ENCODE measurements around the gene EXO1. TPM values are rescaled to one million over a fixed set of nuclear protein-coding genes. Genes with fewer than 3 reads are reported as not detected.
"Not testable (repeated sequence)": the region's sequence is repeated elsewhere in the genome, so short reads cannot be mapped to it uniquely, and the experiment has no call there.

EXO1 gene
- total RNA-seq, 1 donor from 2014 or later = 11.7 TPM

GRCh38 chr1:241836941-241837340 lies 11.1 kb upstream of the EXO1 start:
- no peak for DNase-seq (ENCODE audit: low read depth, low spot score)

- no peak for DNase-seq (ENCODE audit: low read depth, low spot score)
These were observed 10.6 kb upstream of the EXO1 start for GRCh38 chr1:241837416-241837815.

GRCh38 chr1:241837901-241838300 lies 10.1 kb upstream of the EXO1 start:
- no peak for DNase-seq (ENCODE audit: low read depth, low spot score)

DNA sequence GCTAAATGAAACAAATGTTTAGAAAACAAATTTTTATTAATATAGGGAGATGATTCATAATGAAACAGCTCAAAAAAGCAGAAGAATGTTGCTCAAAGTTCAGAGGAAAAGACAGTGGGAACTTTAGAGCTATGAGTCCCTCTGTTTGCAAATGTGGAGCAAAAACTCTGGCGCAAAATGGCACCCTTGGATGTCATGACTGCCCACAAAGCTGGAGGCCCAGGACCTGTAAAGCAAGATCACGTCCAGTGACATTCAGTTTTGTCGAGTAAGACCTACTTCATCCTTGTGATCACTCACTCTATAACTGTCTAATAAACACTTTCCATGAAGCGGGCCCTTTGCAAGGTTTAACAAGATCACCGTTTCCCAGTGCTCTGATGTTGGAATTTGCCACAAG lies 9.1 kb upstream of the EXO1 start:
- DNase-seq (ENCODE audit: low read depth, low spot score) = no peak

- DNase-seq (ENCODE audit: low read depth, low spot score) = no peak
These were observed 8.5 kb upstream of the EXO1 start for GRCh38 chr1:241839369-241839979.

DNA sequence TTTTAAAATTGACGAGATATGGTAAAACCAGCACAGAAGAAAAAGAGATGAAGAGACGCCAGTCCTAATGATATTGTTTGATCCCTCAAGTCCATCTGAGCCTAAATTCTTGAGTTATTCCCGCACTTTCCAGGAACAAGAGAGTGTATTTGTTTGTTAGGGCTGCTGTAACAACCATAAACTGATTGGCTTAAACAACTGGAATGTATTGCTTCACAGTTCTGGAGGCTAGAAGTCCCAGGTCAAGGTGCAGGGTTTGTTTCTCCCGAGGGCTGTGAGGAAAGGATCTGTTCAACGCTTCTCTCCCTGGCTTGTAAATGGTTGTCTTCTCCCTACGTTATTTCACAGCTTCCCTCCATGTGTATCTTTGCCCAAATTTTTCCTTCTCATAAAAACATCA lies 7.8 kb upstream of the EXO1 start:
- no peak for DNase-seq (ENCODE audit: low read depth, low spot score)

GRCh38 chr1:241841691-241842090 lies 6.3 kb upstream of the EXO1 start:
- DNase-seq (ENCODE audit: low read depth, low spot score) = no peak

- DNase-seq (ENCODE audit: low read depth, low spot score) = no peak
These were observed 5.4 kb upstream of the EXO1 start for GRCh38 chr1:241842565-241842964.

DNA sequence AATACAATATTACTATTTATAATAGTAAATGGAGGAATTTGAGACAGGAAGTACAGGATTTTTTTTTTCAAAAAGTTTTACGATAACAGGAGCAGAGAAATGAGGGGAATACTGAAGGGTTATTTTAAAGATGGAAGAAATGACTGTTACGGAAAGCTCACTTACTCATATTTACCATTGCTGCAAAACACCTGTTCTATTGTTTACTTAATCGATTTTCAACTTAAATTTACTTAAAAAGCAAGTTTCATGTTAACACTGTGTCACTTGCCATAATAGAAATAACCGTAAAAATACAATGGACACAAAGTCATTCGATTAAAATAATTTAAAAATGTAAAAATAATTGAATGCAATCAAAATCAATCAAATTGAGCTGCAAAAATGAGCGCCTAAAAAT lies 3.4 kb upstream of the EXO1 start:
- DNase-seq (ENCODE audit: low read depth, low spot score) = no peak

DNA sequence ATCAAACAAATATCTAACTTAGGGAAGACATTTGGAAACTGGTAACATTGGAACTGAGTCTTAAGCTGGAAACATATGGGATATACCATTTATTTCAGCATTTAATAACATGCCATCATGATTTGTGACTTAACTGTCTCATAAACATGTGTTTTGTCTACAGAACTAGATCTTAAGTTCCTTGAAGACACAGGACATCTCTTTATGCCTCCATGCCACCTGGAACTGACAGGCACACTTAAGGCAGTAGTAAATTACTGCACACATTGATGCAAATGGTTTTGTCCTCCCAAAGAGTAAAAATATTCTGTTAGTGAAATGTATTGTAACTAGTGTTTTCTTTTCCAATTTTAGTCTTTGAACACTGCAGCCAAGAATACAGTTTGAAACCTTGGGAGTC lies 1.6 kb upstream of the EXO1 start:
- DNase-seq (ENCODE audit: low read depth, low spot score) = no peak

DNA sequence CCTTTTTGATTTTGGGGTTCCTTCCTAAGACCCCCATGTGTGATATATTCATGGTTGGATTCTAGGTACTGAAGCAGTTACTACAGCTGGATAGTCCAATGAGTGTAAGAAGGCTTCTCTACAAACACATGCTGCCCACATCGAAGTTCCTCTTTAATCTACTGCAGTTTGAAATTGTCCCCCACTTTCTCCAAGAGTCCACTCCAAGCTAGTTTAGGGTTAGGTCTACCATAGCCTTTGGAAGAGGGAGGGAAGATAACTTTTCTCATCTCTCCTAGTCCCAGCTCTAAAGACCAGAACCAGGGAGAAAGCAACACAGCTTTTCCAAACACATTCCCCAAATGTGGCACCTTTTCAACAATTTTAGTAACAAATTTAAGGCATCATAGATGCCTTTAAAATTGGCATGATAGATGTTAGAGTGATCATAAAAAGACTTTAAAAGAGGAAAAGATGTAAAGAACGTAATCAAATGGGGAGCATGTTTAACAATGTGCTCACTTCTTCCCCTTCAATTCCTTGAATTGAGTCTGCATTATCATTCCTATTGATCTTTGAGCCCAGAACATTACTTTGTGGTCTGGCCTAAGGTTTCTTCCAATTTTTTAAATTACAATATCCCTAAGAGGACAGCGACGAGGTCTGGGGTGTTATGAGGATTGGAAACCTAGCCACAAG lies 1.0 kb upstream of the EXO1 start:
- no peak for DNase-seq (ENCODE audit: low read depth, low spot score)

- DNase-seq (ENCODE audit: low read depth, low spot score) = no peak
These were observed 536 bp upstream of the EXO1 start for GRCh38 chr1:241847540-241847795.

DNA sequence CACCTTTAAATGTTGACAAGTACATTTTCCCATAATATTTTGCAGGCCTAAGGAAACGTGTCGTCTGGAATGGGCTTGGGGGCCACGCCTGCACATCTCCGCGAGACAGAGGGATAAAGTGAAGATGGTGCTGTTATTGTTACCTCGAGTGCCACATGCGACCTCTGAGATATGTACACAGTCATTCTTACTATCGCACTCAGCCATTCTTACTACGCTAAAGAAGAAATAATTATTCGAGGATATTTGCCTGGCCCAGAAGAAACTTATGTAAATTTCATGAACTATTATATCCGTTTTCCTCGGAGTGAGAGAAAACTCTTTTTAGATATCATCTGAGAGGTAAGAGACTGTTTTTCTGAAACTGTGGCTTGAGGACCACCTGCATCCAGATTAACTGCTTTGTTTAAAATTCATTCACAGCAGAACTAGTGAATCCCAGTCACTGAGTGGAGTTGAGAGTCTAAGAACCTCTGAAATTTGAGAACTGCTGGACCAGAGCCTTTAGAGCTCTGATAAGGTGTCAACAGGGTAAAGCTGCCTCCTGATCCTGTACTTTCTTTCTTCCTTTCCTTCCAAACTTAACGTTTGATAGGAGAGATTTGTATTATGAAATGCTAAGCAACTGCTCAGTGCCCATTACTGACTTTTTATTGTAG lies 811 bp downstream of the EXO1 start:
- no peak for DNase-seq (ENCODE audit: low read depth, low spot score)

DNA sequence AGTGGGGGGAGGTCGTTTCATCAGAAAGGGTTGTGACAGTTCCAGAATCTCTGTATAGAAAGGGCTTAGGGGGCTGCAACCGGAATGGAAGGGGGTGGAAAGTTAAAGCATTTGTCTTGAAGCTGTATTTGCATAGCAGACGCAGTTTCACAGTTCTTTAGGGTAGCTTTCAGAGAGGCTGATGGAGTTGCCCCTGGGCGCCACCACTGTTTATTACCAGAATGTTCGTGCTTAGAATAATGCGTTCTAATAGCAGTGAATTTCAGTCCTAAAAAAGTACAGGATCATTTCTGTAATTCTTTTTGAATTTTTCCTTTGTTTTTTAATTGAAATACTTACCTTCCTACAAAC lies 1.3 kb downstream of the EXO1 start:
- no peak for DNase-seq (ENCODE audit: low read depth, low spot score)

DNA sequence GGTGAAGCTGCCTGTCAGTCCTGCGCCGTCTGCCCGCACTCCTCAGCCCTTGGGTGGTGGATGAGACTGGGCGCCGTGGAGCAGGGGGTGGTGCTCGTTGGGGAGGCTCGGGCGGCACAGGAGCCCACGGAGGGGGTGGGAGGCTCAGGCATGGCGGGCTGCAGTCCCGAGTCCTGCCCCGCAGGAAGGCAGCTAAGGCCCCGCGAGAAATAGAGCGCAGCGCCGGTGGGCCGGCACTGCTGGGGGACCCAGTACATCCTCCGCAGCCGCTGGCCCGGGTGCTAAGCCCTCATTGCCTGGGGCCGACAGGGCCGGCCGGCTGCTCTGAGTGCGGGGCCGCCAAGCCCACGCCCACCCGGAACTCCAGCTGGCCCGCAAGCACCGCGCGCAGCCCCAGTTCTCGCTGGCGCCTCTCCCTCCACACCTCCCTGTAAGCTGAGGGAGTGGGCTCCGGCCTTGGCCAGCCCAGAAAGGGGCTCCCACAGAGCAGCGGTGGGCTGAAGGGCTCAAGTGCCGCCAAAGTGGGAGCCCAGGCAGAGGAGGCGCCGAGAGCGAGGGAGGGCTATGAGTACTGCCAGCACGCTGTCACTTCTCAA lies 7.6 kb downstream of the EXO1 start:
- not testable (repeated sequence) for DNase-seq (ENCODE audit: low read depth, low spot score)

DNA sequence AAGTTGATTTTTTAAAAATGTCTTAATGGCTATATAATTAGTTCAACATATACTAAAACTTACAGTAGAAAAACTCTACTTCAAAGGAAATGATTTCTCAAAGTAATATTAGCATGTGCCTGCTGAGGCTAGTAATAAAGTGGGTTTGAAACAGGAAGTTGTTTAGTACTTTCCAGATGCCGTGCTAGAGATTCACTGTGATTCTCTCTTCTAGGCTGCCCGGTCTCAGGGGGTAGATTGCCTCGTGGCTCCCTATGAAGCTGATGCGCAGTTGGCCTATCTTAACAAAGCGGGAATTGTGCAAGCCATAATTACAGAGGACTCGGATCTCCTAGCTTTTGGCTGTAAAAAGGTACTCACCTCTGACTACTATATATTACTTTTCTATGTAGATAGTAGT lies 9.1 kb downstream of the EXO1 start:
- no peak for DNase-seq (ENCODE audit: low read depth, low spot score)

DNA sequence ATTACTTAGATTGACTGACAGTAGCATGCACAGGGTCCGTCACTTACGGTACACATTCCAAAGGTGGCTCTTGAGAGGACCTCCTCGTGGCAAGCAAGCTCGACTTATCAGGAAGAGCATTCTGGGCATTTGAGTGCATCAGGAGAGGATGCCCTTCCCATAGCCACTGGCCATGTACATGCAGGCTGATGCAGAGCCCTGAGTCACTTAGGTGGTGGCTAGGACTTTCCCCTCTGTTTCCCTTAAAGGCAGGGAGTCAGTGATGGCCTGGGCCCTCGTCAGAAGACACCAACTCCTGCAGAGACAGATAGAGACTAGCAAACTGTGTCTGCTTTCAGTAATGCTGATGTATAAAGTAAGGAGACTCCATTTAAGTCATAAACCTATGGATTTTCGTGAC lies 12.9 kb downstream of the EXO1 start:
- no peak for DNase-seq (ENCODE audit: low read depth, low spot score)

DNA sequence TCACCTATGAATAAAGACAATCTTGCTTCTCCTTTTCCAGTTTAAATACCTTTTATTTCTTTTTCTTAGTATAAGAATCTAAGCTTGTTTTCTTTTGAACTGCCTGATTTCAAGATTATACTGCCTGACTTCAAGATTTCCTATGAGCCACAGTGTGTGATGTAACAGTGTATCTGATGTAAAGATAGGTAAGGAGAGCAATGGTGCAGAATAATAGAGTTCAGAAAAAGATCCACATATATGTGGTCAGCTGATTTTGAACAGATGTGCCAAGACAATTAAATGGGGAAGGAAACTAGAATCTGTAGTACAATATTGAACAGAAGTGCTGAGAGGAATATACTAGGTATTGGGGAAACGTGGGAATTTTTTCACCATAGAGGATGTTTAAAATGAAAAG lies 21.0 kb downstream of the EXO1 start:
- DNase-seq (ENCODE audit: low read depth, low spot score) = no peak

GRCh38 chr1:241870336-241870735 lies 22.3 kb downstream of the EXO1 start:
- no peak for DNase-seq (ENCODE audit: low read depth, low spot score)

DNA sequence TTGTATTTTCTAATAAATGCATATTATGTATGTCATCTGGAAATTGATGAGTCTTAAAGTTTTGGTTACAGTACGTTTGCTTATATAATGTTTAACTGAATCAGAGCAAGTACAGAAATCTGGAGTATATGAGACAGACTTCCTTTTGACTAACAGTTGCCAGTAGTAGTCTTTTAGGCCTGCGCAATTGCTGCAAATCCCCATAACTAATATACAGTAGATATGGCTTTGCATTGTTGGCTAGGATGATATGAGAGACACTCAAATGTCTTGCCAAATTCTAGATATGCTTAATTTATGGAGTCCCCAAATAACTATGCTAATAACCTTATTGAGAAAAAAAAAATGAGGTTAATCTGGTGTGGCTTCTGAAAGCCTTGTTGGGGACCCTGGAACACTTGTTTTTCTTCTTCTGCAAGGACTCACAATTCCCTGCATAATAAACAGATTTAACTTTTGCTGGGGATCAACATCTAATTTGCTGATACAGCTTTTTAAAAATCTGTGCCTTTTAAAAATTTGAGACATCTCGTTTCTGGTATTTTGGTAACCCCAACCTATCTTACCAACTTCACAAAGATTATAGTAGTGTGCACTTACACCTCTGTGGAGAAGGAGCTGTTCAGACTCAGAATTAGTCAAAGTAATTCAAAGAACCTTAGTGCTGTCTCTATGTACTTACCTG lies 22.9 kb downstream of the EXO1 start:
- DNase-seq (ENCODE audit: low read depth, low spot score) = no peak

- DNase-seq (ENCODE audit: low read depth, low spot score) = no peak
These were observed 33.4 kb downstream of the EXO1 start for GRCh38 chr1:241881440-241881839.

DNA sequence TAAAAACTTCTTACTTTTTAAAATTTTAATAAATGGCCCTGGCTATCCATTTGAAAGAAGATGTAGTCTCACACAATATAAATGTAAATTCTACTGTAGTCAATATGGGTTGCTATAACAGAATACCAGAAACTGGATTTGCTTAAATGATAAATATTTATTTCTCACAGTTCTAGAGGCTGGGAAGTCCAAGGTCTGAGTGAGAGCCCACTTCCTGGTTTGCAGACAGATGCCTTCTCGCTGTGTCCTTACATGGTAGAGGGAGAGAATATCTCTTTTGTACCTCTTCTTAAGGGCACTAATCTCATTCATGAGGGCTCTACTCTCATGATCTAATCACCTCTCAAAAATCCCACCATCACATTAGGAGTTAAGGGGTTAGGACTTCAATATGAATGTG lies 35.2 kb downstream of the EXO1 start:
- no peak for DNase-seq (ENCODE audit: low read depth, low spot score)
